ENCODE data around the gene CABP2.
A peak's percentile ranks its signal among the peaks of the same experiment; 100 is the strongest.
"Not testable (repeated sequence)": the region's sequence is repeated elsewhere in the genome, so short reads cannot be mapped to it uniquely, and the experiment has no call there.

CABP2 gene

DNA sequence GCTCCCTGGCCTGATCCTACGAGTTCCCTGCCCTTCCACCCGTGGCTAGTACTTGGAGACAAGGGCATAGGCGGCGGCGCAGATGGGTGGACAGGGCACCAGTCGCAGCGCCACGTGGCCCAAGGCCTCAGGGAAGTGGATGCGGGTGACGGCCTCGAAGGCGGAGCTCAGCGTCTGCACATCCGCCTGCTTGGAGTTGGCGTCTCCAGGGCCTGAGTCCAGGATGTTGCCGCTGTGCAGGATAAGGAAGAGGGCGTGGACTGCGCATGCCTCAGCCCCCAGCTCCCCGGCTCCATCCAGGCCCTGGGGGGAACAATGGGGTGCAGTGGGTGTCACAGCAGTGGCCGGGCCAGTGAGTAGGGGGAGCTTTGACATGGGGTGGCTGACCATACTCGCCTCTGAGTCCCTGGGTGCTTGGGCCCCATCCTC is 24.7 kb downstream of the CABP2 start:
- H3K27ac ChIP-seq = no peak overlapping the region
- no peak overlapping the region for H3K4me3 ChIP-seq

GRCh38 chr11:67497656-67498291 is 25.5 kb downstream of the CABP2 start:
- Histone ChIP-seq H3K27ac (peak overlapping the region in 1 of 21 experiments; percentile 3), H3K4me3 (no peak overlapping the region)

GRCh38 chr11:67496113-67496512 is 27.1 kb downstream of the CABP2 start:
- H3K27ac ChIP-seq = no peak overlapping the region

GRCh38 chr11:67495234-67496005 is 27.8 kb downstream of the CABP2 start:
- no peak overlapping the region for H3K4me3 ChIP-seq
- H3K27ac ChIP-seq = no peak overlapping the region

More at GRCh38 chr11:67496113-67496512, 27.1 kb downstream of the CABP2 start:
- H3K4me3 ChIP-seq = no peak overlapping the region

DNA sequence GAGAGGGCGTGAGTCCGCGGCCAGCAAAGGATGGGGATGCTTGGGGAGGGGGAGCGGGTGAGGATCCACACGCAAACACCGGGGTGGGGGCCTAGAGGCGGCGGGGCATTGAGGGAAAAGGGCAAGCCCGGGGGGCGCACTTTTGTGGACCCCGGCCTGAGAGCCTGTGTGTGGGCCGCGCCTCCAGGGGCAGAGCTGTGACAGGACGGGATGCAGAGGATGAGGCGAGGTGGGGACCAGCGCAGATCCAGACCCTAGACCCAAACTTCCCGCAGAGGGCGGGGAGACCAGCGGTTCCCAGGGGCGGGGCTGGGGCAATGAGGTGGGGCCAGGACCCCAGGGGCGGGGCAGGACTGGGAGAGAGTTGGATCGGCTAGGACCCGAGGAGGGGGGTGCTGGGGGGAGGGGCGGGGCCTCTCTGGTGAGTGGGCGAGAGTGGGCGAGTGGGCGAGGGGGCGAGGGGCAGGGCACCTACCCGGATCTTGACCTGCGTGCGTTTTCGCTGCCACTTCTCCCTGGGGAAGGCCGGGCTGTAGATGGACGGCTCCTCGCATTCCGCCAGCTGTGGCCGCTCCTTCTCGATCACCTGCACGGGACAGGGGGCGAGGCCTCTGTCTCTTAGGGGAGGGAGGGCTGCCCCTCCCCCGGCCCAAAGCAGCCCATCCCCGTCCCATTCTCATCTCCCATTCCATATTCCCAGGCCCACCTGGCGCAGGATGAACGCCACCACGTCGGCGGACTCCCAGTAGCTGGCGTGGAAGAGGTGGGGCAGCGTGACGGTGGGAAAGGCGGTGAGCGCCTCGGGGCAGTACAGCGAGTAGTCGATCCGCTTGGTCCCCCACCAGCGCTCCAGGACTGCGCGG is 28.6 kb downstream of the CABP2 start:
- no peak overlapping the region for H3K27ac ChIP-seq

GRCh38 chr11:67493548-67494370 is 29.5 kb downstream of the CABP2 start:
- Histone ChIP-seq H3K27ac (no peak overlapping the region), H3K4me3 (no peak overlapping the region)

More for the DNA sequence above, 28.6 kb downstream of the CABP2 start:
- H3K4me3 ChIP-seq = no peak overlapping the region

DNA sequence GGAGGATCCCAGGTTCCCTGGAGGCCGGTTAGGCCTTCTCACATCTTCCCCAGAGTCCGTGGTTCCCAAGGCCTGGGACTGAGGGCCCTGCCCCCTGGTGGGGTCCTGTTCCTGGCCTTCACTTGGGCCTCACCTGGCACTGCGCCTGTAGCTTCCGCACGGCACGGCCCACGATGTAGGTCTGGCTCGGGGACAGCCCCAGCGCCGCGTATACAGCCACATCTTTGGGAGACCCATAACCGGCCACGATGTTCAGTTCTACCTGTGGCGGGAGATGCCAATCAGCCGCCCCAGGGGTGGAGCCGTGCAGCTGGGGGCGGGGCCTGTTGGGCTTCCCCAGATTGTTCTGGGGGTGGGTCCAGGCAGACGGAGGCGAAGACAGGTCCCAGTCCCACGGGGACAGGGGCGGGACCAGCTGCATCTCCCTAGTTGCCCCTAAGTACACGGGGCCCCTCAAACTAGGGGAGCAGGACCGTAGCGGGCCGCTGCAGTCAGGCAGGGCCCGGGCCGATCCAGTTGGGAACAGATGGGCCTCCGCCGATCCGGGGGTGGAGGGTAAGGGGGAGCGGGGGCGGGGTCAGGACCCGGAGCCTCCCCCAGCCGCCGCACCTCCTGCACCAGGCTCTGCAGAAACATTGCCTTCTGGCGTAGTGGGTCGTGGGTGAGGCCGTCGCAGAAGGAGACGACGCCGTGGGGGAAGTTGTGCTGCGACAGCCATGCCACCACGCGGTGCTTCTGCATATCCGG is 30.3 kb downstream of the CABP2 start:
- H3K27ac ChIP-seq = peak overlapping the region in 1 of 21 experiments; percentile 9
- no peak overlapping the region for H3K4me3 ChIP-seq

DNA sequence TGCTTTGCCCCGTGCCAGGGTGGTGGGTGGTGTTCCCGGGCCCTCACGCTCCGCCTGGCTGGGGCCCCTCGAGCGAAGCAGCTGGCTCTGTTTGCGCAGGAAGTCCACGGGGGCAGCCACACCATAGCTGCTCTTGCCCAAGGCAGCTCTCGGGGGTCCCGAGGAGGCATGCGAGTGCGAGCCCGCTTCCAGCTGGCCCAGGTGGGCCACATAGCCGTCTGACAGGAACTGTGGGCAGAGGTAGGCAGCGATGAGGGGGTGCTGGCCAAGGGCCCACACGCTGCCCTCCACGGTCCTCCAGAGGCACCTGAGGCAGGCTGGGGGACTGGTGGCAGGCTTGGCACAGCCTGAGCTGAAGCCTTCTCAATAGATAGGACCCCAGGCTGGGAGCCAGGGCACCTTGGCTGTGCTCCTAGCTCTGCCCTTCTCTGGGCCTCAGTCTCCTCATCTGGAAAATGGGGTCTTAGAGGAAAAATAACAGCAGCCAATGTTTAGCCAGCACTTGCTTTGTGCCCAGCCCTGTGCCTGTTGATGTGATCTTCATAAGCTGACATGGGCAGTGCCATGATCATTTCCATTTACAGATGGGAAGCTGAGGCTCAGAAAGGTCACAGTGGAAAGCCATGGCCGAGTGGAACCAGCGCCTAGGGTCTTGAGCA is 31.0 kb downstream of the CABP2 start:
- no peak overlapping the region for H3K4me3 ChIP-seq
- H3K27ac ChIP-seq = peak overlapping the region in 2 of 21 experiments; percentile 4 to 9

GRCh38 chr11:67491276-67492068 is 31.8 kb downstream of the CABP2 start:
- Histone ChIP-seq H3K4me3 (no peak overlapping the region), H3K27ac (peak overlapping the region in 1 of 21 experiments; percentile 4)

GRCh38 chr11:67490727-67491065 is 32.5 kb downstream of the CABP2 start:
- H3K4me3 ChIP-seq = no peak overlapping the region
- H3K27ac ChIP-seq = no peak overlapping the region

GRCh38 chr11:67489885-67490726 is 33.1 kb downstream of the CABP2 start:
- Histone ChIP-seq H3K27ac (no peak overlapping the region), H3K4me3 (no peak overlapping the region)

DNA sequence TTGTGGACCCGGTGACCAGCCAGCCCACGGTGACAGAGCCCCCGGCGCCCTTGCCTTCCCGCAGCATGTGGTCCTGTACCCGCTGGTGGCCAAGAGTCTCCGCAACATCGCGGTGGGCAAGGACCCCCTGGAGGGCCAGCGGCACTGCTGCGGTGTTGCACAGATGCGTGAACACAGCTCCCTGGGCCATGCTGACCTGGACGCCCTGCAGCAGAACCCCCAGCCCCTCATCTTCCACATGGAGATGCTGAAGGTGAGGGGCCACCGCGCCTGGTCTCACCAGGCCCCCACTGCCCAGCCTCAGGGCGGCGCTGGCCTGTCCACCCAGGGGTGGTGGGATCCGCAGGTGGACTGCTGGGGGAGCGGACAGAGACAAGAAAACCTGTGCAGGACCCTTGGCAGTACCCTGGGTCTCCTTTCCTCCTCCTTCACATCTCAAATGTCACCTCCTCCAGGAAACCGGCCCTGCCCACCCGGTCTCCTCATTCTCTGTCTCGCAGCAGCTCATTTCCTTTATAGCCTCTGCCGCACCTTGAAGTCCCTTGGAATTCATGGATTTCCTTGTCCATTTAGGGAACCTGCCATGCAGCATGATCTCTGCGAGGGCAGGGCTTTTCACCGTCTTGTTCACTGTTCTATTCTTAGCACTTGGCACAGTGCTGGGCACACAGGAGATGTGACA is 33.9 kb downstream of the CABP2 start:
- Histone ChIP-seq H3K27ac (peak overlapping the region in 1 of 21 experiments; percentile 37), H3K4me3 (no peak overlapping the region)

- H3K4me3 ChIP-seq = no peak overlapping the region
- peak overlapping the region in 9 of 21 experiments; percentile 8 to 96 (median 46) for H3K27ac ChIP-seq
Observed at GRCh38 chr11:67486481-67487195, 36.6 kb downstream of the CABP2 start.

GRCh38 chr11:67485873-67486361 is 37.3 kb downstream of the CABP2 start:
- H3K4me3 ChIP-seq = not testable (repeated sequence)
- H3K27ac ChIP-seq = peak overlapping the region in 7 of 21 experiments; percentile 29 to 96 (median 63)

DNA sequence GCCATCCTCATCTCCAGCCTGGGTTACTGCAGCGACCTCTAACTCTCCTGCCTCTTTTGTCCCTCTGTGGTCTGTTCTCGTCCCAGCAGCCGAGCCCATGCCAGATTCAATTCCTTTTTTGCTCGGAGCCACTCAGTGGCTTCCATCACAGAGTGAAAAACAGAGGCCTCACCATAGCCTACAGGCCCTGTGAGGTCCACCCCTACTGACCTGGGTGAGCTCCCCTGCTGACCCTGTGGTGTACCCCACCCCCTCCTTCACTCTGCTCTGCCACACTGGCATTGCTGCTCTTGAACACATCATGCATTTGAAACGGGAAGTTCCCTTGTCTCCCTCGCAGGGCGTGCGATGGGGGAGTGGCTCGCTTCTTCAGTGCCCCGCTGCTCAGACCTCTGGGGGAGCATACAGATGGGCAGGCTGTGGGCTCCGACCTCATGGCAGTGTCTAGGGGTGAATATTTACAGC is 38.4 kb downstream of the CABP2 start:
- H3K27ac ChIP-seq = peak overlapping the region in 15 of 21 experiments; percentile 13 to 96 (median 84)
- peak overlapping the region in 2 of 7 experiments; percentile 17 to 49 for H3K4me3 ChIP-seq
